HepG2 (cell line): ENCODE data around the gene TBCEL. TPM values are rescaled to one million over a fixed set of nuclear protein-coding genes. Genes with fewer than 3 reads are reported as not detected.

Experiments
- AGO1 ChIP-seq: fragments of 200-400 bp; formaldehyde crosslinking; IDR thresholded peaks from 2 replicates; pipeline ENCODE4 v1.6.1; 2017; ENCODE audit warnings: mild to moderate bottlenecking, low read depth, low read length, moderate library complexity; ENCODE audit not compliant: poor library complexity, severe bottlenecking
- ARNTL ChIP-seq: sonication (generic); formaldehyde crosslinking; IDR thresholded peaks from 2 replicates; pipeline ENCODE4 v1.4.0; 2020; ENCODE audit warnings: mild to moderate bottlenecking, missing genetic modification reagents
- BCLAF1 ChIP-seq: fragments of 450-650 bp; IDR thresholded peaks from 2 replicates; pipeline ENCODE4 v1.6.1; 2017; ENCODE audit warnings: mild to moderate bottlenecking
- CENPT ChIP-seq: sonication (generic); formaldehyde crosslinking; IDR thresholded peaks from 2 replicates; pipeline ENCODE4 v1.8.0; 2022; ENCODE audit warnings: low read depth, mild to moderate bottlenecking, moderate library complexity, missing genetic modification reagents
- EED ChIP-seq: sonication (generic); formaldehyde crosslinking; IDR thresholded peaks from 2 replicates; pipeline ENCODE4 v1.5.0; 2020; ENCODE audit warnings: mild to moderate bottlenecking, missing genetic modification reagents
- ETV6 ChIP-seq: sonication (generic); formaldehyde crosslinking; conservative IDR thresholded peaks from 2 replicates; pipeline ENCODE4 v1.4.0; 2020; ENCODE audit warnings: missing genetic modification reagents
- GMEB2 ChIP-seq: IDR thresholded peaks from 2 replicates; pipeline ENCODE4 v1.6.1; 2016; ENCODE audit warnings: missing biosample characterization, missing genetic modification reagents, low read depth
- JUND ChIP-seq: sonication (generic); formaldehyde crosslinking; IDR thresholded peaks from 2 replicates; pipeline ENCODE4 v1.8.0; 2022; ENCODE audit warnings: mild to moderate bottlenecking, missing genetic modification reagents
- MED1 ChIP-seq: sonication (generic); formaldehyde crosslinking; IDR thresholded peaks from 2 replicates; pipeline ENCODE4 v1.4.0; 2020; ENCODE audit warnings: missing genetic modification reagents
- TAF1 ChIP-seq: sonication (generic); formaldehyde crosslinking; IDR thresholded peaks from 2 replicates; pipeline ENCODE4 v1.4.0; 2020; ENCODE audit warnings: missing genetic modification reagents
- TFAP4 ChIP-seq: sonication (generic); IDR thresholded peaks from 2 replicates; pipeline ENCODE4 v1.6.1; 2016; ENCODE audit warnings: low read depth, borderline replicate concordance
- TFDP1 ChIP-seq: IDR thresholded peaks from 2 replicates; pipeline ENCODE4 v1.6.1; 2016; ENCODE audit warnings: missing compliant biosample characterization, missing genetic modification reagents, borderline replicate concordance
- ZBTB7B ChIP-seq: sonication (generic); formaldehyde crosslinking; IDR thresholded peaks from 2 replicates; pipeline ENCODE4 v1.4.0; 2020; ENCODE audit warnings: missing genetic modification reagents
- ZFP36L1 ChIP-seq: sonication (generic); formaldehyde crosslinking; IDR thresholded peaks from 2 replicates; pipeline ENCODE4 v1.8.0; 2022; ENCODE audit warnings: mild to moderate bottlenecking, missing genetic modification reagents, moderate library complexity
- ZNF501 ChIP-seq: sonication (generic); formaldehyde crosslinking; IDR thresholded peaks from 2 replicates; pipeline ENCODE4 v1.5.1; 2020; ENCODE audit warnings: mild to moderate bottlenecking, moderate library complexity, missing genetic modification reagents
- ZNF572 ChIP-seq: sonication (generic); formaldehyde crosslinking; IDR thresholded peaks from 2 replicates; pipeline ENCODE4 v1.5.1; 2020; ENCODE audit warnings: mild to moderate bottlenecking, missing genetic modification reagents
- ZNF607 ChIP-seq: sonication (generic); formaldehyde crosslinking; IDR thresholded peaks from 2 replicates; pipeline ENCODE4 v1.5.1; 2020; ENCODE audit warnings: missing genetic modification reagents, mild to moderate bottlenecking, borderline replicate concordance
- ZNF782 ChIP-seq: sonication (generic); formaldehyde crosslinking; IDR thresholded peaks from 2 replicates; pipeline ENCODE4 v1.4.0; 2020; ENCODE audit warnings: missing genetic modification reagents, mild to moderate bottlenecking, borderline replicate concordance
- ZSCAN29 ChIP-seq: sonication (generic); formaldehyde crosslinking; conservative IDR thresholded peaks from 2 replicates; pipeline ENCODE4 v1.4.0; 2020; ENCODE audit warnings: mild to moderate bottlenecking, missing genetic modification reagents
- polyA plus RNA-seq, 8 experiments: library from polyadenylated mRNA; depleted of rRNA in 3 of 8; stranded (reverse) in 7 of 8; unstranded in 1 of 8; fragments of >200 nt; fragmentation: Illumina TruSeq in 4 of 8; extraction: Trizol in 4 of 8; gene quantifications; 2 replicates each; pipeline versions ENCODE4 v1.2.1 to v1.2.3, GENCODE V29; 2011 to 2016; ENCODE audit warnings: low read depth in 4 of 8, missing spikeins in 1 of 8, mixed read lengths in 1 of 8; ENCODE audit not compliant: insufficient read depth in 1 of 8
- total RNA-seq, 5 experiments: library from RNA; depleted of rRNA; stranded (reverse); fragments of >200 nt; fragmentation: Illumina TruSeq; extraction: Trizol; gene quantifications; 2 replicates each; pipeline ENCODE4 v1.2.3, GENCODE V29; 2016; ENCODE audit warnings: low read depth in 1 of 5
- TF ChIP-seq, protein P1 (sequence below), 2 experiments: sonication (generic) in 1 of 2; formaldehyde crosslinking in 1 of 2; IDR thresholded peaks; 2 replicates each; pipeline versions ENCODE4 v1.4.0 to v1.6.1; 2018 to 2020; ENCODE audit warnings: missing genetic modification reagents in 2 of 2, borderline replicate concordance in 1 of 2, low read depth in 1 of 2, mild to moderate bottlenecking in 1 of 2, missing biosample characterization in 1 of 2

TBCEL gene
- total and polyA plus RNA-seq, 2 of the 13 experiments (the other 11 are each of a cell fraction or from before 2014, with no cell fraction given) = 6.1 to 12.5 TPM

GRCh38 chr11:121023848-121024751 is at the start of gene TBCEL (continued):
- TF ChIP-seq TFDP1 (CRISPR knock-in tag) (peak; percentile 61; the same call in 1 of the 2 replicates), JUND (no peak), BCLAF1 (no peak), ARNTL (peak; percentile 99), GMEB2 (CRISPR knock-in tag) (peak; percentile 92), ZBTB7B (CRISPR knock-in tag) (no peak), ZNF572 (no peak), EED (CRISPR knock-in tag) (no peak), ZFP36L1 (no peak), CENPT (no peak), ZNF501 (no peak; the same call in 1 of the 2 replicates), AGO1 (peak; percentile 24), TAF1 (CRISPR knock-in tag) (peak; percentile 52; the same call in 1 of the 2 replicates), ZSCAN29 (no peak), MED1 (peak; percentile 78), ZNF607 (CRISPR knock-in tag) (no peak), ZNF782 (CRISPR knock-in tag) (peak; percentile 50; the same call in 1 of the 2 replicates), ETV6 (CRISPR knock-in tag) (no peak; the same call in 1 of the 2 replicates), TFAP4 (peak; percentile 37; the same call in 1 of the 2 replicates)
- TF ChIP-seq, protein P1, sequence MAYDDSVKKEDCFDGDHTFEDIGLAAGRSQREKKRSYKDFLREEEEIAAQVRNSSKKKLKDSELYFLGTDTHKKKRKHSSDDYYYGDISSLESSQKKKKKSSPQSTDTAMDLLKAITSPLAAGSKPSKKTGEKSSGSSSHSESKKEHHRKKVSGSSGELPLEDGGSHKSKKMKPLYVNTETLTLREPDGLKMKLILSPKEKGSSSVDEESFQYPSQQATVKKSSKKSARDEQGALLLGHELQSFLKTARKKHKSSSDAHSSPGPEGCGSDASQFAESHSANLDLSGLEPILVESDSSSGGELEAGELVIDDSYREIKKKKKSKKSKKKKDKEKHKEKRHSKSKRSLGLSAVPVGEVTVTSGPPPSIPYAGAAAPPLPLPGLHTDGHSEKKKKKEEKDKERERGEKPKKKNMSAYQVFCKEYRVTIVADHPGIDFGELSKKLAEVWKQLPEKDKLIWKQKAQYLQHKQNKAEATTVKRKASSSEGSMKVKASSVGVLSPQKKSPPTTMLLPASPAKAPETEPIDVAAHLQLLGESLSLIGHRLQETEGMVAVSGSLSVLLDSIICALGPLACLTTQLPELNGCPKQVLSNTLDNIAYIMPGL (CRISPR knock-in tag; IDR thresholded peaks at IDR 0.05; ENCODE audit: borderline replicate concordance in 1 of 2, low read depth in 1 of 2) = peak; percentile 74 to 84; a peak in 3 of 4 replicates
